ENCODE results near the gene TCF15.
A peak's percentile ranks its signal among the peaks of the same experiment; 100 is the strongest.

GRCh38 chr20:645318-646106, 35.4 kb upstream of the TCF15 start:
- TF ChIP-seq CTCF (IDR thresholded peaks at IDR 0.05) (peak in 5 of 7 experiments; percentile 45 to 86 (median 83)), POLR2A (IDR thresholded peaks at IDR 0.05) (no peak)
